Measurements from ENCODE around the gene LIMK2. TPM values are rescaled to one million over a fixed set of nuclear protein-coding genes. Genes with fewer than 3 reads are reported as not detected.
"Not testable (repeated sequence)": the region's sequence is repeated elsewhere in the genome, so short reads cannot be mapped to it uniquely, and the experiment has no call there.

The LIMK2 gene
- total RNA-seq, 1 donor from 2014 or later, result 63.0 TPM

GRCh38 chr22:31229402-31230079, 17.4 kb downstream of the LIMK2 start:
- DNase-seq (no peak), ATAC-seq (peak; percentile 28)
- Histone ChIP-seq H3K27ac (peak overlapping the region; percentile 74), H3K36me3 (peaks cover 21% of the 10 kb centered on the region), H3K9me3 (no peaks in the 10 kb centered on the region), H3K27me3 (no peaks in the 10 kb centered on the region), H3K4me1 (peaks cover 52% of the 10 kb centered on the region), H3K4me3 (no peak overlapping the region)
- intact Hi-C loops (cut with DNase I), result no loop called here
- TF ChIP-seq CTCF (IDR thresholded peaks at IDR 0.05), result no peak

- no peaks in the 10 kb centered on the region for H3K27me3 ChIP-seq
- H3K27ac ChIP-seq, result peak overlapping the region; percentile 74
- ATAC-seq (peak; percentile 71), DNase-seq (no peak)
- no peak overlapping the region for H3K4me3 ChIP-seq
- peaks cover 60% of the 10 kb centered on the region for H3K4me1 ChIP-seq
- H3K9me3 ChIP-seq, result no peaks in the 10 kb centered on the region
- peaks cover 21% of the 10 kb centered on the region for H3K36me3 ChIP-seq
- no peak for TF ChIP-seq CTCF (IDR thresholded peaks at IDR 0.05)
- intact Hi-C loops (cut with DNase I), result no loop called here
Measured at GRCh38 chr22:31230155-31230870, 18.2 kb downstream of the LIMK2 start.

GRCh38 chr22:31230871-31231621, 18.9 kb downstream of the LIMK2 start:
- intact Hi-C loops (cut with DNase I), result no loop called here
- Histone ChIP-seq H3K27me3 (no peaks in the 10 kb centered on the region), H3K36me3 (peaks cover 21% of the 10 kb centered on the region), H3K4me1 (peaks cover 62% of the 10 kb centered on the region), H3K27ac (peak overlapping the region; percentile 74), H3K4me3 (no peak overlapping the region), H3K9me3 (no peaks in the 10 kb centered on the region)
- ATAC-seq (peak; percentile 91), DNase-seq (no peak)
- peak; percentile 72 for TF ChIP-seq CTCF (IDR thresholded peaks at IDR 0.05)

GRCh38 chr22:31233001-31233400, 20.9 kb downstream of the LIMK2 start:
- ATAC-seq, result no peak
- H3K4me1 ChIP-seq, result peaks cover 65% of the 10 kb centered on the region
- no peaks in the 10 kb centered on the region for H3K27me3 ChIP-seq
- no peak for DNase-seq
- H3K36me3 ChIP-seq, result peaks cover 5% of the 10 kb centered on the region
- no peak overlapping the region for H3K4me3 ChIP-seq
- no peak for TF ChIP-seq CTCF (IDR thresholded peaks at IDR 0.05)
- intact Hi-C loops (cut with DNase I), result no loop called here
- peak overlapping the region; percentile 74 for H3K27ac ChIP-seq
- H3K9me3 ChIP-seq, result no peaks in the 10 kb centered on the region

GRCh38 chr22:31235081-31235480, 23.0 kb downstream of the LIMK2 start:
- Histone ChIP-seq H3K4me1 (peaks cover 59% of the 10 kb centered on the region), H3K27me3 (no peaks in the 10 kb centered on the region), H3K9me3 (no peaks in the 10 kb centered on the region), H3K27ac (peak overlapping the region; percentile 19), H3K4me3 (no peak overlapping the region), H3K36me3 (no peaks in the 10 kb centered on the region)
- intact Hi-C loops (cut with DNase I), result no loop called here
- ATAC-seq (peak; percentile 5), DNase-seq (no peak)
- TF ChIP-seq CTCF (IDR thresholded peaks at IDR 0.05), result no peak

GRCh38 chr22:31236044-31236443, 23.9 kb downstream of the LIMK2 start:
- peaks cover 50% of the 10 kb centered on the region for H3K4me1 ChIP-seq
- intact Hi-C loops (cut with DNase I); ATAC-seq: not testable (repeated sequence)

More at GRCh38 chr22:31236044-31236443, 23.9 kb downstream of the LIMK2 start:
- H3K27me3 ChIP-seq, H3K36me3 ChIP-seq, H3K4me3 ChIP-seq, H3K9me3 ChIP-seq, H3K27ac ChIP-seq, DNase-seq: not testable (repeated sequence)
